Ascending aorta (tissue), 2 donors: ENCODE results near the gene ETNK2. TPM values are rescaled to one million over a fixed set of nuclear protein-coding genes. Genes with fewer than 3 reads are reported as not detected.

Source experiments
- DNase-seq, 2 donors: peaks; one replicate each; pipeline ENCODE4 v3.0.0-alpha.2; 2019; ENCODE audit warnings: low spot score in 2 of 2
- H3K27ac ChIP-seq, 2 donors: fragments of 200-600 bp; sonication (generic); one replicate each; pipeline ENCODE4 v1.5.1; 2016 to 2017; ENCODE audit warnings: mild to moderate bottlenecking in 1 of 2
- H3K27me3 ChIP-seq: fragments of 200-600 bp; sonication (generic); one replicate; pipeline ENCODE4 v1.5.1; 2017
- H3K36me3 ChIP-seq, 2 donors: fragments of 200-600 bp; sonication (generic); one replicate each; pipeline ENCODE4 v1.5.1; 2016
- H3K4me1 ChIP-seq, 2 donors: fragments of 200-600 bp; sonication (generic); one replicate each; pipeline ENCODE4 v1.5.1; 2016 to 2017; ENCODE audit warnings: mild to moderate bottlenecking in 1 of 2
- H3K4me3 ChIP-seq, 2 donors: fragments of 200-600 bp; sonication (generic); one replicate each; pipeline ENCODE4 v1.5.1; 2016 to 2017; ENCODE audit warnings: mild to moderate bottlenecking in 1 of 2
- H3K9me3 ChIP-seq, 2 donors: fragments of 200-600 bp; sonication (generic); one replicate each; pipeline ENCODE4 v1.5.1; 2016
- CTCF ChIP-seq, 3 experiments: fragments of 200-600 bp in 2 of 3; fragments of 450-650 bp in 1 of 3; sonication (generic) in 2 of 3; IDR thresholded peaks; one replicate each; pipeline ENCODE4 v1.5.1; 2016 to 2019; ENCODE audit warnings: antibody characterized with exemption in 3 of 3, mild to moderate bottlenecking in 1 of 3, moderate library complexity in 1 of 3
- intact Hi-C: fragments of 100-400 bp; cut with DNase I; formaldehyde crosslinking; loops from one replicate; pipeline ENCODE4 v1.15.1; 2023
- total RNA-seq: library from RNA; depleted of rRNA; stranded (reverse); fragments of >200 nt; gene quantifications from one replicate; pipeline ENCODE4 v1.1.0, GENCODE V29; 2016

The ETNK2 gene
- total RNA-seq, 1 donor from 2014 or later, result 22.0 TPM

DNA sequence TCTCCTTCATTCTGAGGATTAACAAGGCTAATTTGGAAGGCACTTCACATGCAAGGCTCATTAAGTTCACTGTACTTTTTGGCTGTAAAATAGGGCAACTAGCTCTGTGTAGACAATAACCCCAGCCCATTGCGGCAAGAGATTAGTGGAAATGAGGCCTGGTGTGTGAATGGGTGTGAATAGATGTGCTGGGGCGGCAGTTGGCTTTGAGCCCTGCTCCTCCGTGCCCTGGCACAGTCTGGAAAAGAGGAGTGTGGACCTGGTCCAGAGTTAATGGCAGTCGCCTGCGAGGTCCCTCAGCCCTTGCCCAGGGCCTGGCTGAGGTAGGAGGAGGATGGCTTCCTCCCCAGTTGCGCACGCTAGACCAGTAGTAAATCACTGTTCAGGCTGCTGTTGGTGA lies 39.6 kb upstream of the ETNK2 start:
- TF ChIP-seq CTCF (IDR thresholded peaks at IDR 0.05), result no peak
- Histone ChIP-seq H3K27me3 (no peaks in the 10 kb centered on the region), H3K27ac (no peak overlapping the region), H3K36me3 (no peaks in the 10 kb centered on the region), H3K4me3 (no peak overlapping the region), H3K4me1 (no peaks in the 10 kb centered on the region), H3K9me3 (no peaks in the 10 kb centered on the region)
- intact Hi-C loops, result no loop called here
- no peak for DNase-seq

- Histone ChIP-seq H3K4me3 (peak overlapping the region; percentile 10 to 44), H3K4me1 (no peaks in the 10 kb centered on the region), H3K9me3 (no peaks in the 10 kb centered on the region), H3K36me3 (no peaks in the 10 kb centered on the region), H3K27me3 (no peaks in the 10 kb centered on the region), H3K27ac (no peak overlapping the region)
- intact Hi-C loops, result no loop called here
- no peak for DNase-seq
- TF ChIP-seq CTCF (IDR thresholded peaks at IDR 0.05), result no peak
Observed at GRCh38 chr1:204190212-204191211, 38.7 kb upstream of the ETNK2 start.

GRCh38 chr1:204188959-204189639 lies 37.3 kb upstream of the ETNK2 start:
- no peak for TF ChIP-seq CTCF (IDR thresholded peaks at IDR 0.05)
- Histone ChIP-seq H3K4me3 (no peak overlapping the region), H3K27ac (no peak overlapping the region), H3K36me3 (no peaks in the 10 kb centered on the region), H3K4me1 (no peaks in the 10 kb centered on the region), H3K9me3 (no peaks in the 10 kb centered on the region), H3K27me3 (no peaks in the 10 kb centered on the region)
- DNase-seq, result no peak
- intact Hi-C loops, result no loop called here

GRCh38 chr1:204186597-204186996 lies 34.8 kb upstream of the ETNK2 start:
- no peak for DNase-seq
- Histone ChIP-seq H3K4me1 (no peaks in the 10 kb centered on the region), H3K4me3 (no peak overlapping the region), H3K27me3 (no peaks in the 10 kb centered on the region), H3K36me3 (no peaks in the 10 kb centered on the region), H3K9me3 (no peaks in the 10 kb centered on the region), H3K27ac (no peak overlapping the region)
- intact Hi-C loops, result no loop called here
- no peak for TF ChIP-seq CTCF (IDR thresholded peaks at IDR 0.05)

DNA sequence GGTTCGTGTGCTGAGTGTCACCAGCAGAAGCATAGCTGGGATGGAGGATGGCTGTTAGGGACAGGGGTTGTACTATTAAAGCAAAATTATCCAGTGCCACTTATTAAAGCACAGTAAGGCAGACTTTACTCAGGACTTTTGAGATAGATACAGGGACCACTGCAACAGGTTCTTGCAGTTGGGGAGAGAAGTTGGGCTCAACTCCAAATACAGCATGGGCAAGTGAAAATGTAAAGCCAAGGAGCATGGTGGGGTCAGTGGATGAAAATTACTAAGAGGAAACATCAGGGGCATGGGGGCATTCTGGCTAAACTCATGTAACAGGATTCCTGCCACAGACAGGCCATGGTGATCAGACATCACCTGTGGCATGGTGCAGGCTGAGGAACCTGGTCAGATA lies 29.3 kb upstream of the ETNK2 start:
- DNase-seq, result no peak
- Histone ChIP-seq H3K4me1 (no peaks in the 10 kb centered on the region), H3K27ac (no peak overlapping the region), H3K4me3 (no peak overlapping the region), H3K36me3 (no peaks in the 10 kb centered on the region), H3K27me3 (no peaks in the 10 kb centered on the region), H3K9me3 (no peaks in the 10 kb centered on the region)
- intact Hi-C loops, result no loop called here
- TF ChIP-seq CTCF (IDR thresholded peaks at IDR 0.05), result no peak
